Epithelial cell of prostate (primary cell): Measurements from ENCODE around the gene MPP3.
"Not testable (repeated sequence)": the region's sequence is repeated elsewhere in the genome, so short reads cannot be mapped to it uniquely, and the experiment has no call there.

Experiments used
- DNase-seq: peaks from one replicate; pipeline ENCODE4 v3.0.0-alpha.2; 2011; ENCODE audit warnings: low read depth, low spot score
- H3K27ac ChIP-seq: fragments of 450-650 bp; 2 replicates; pipeline ENCODE4 v1.5.1; 2017; ENCODE audit warnings: mild to moderate bottlenecking

Gene MPP3

GRCh38 chr17:43864161-43864984, 31.4 kb upstream of the MPP3 start:
- no peak for DNase-seq
- H3K27ac ChIP-seq, result no peak overlapping the region

GRCh38 chr17:43861960-43862359, 29.0 kb upstream of the MPP3 start:
- H3K27ac ChIP-seq, result no peak overlapping the region
- no peak for DNase-seq

- H3K27ac ChIP-seq, result no peak overlapping the region
- DNase-seq, result no peak
These were observed 28.1 kb upstream of the MPP3 start for GRCh38 chr17:43860927-43861622.

- H3K27ac ChIP-seq, result no peak overlapping the region
- DNase-seq, result no peak
These were observed 27.3 kb upstream of the MPP3 start for GRCh38 chr17:43860077-43860725.

GRCh38 chr17:43857957-43858600, 25.1 kb upstream of the MPP3 start:
- no peak for DNase-seq
- H3K27ac ChIP-seq, result no peak overlapping the region

- no peak for DNase-seq
- no peak overlapping the region for H3K27ac ChIP-seq
These were observed 24.2 kb upstream of the MPP3 start for GRCh38 chr17:43857141-43857540.

- no peak overlapping the region for H3K27ac ChIP-seq
- DNase-seq, result no peak
These were observed 23.2 kb upstream of the MPP3 start for GRCh38 chr17:43856141-43856540.

GRCh38 chr17:43855061-43855460, 22.1 kb upstream of the MPP3 start:
- H3K27ac ChIP-seq, result no peak overlapping the region
- no peak for DNase-seq

- H3K27ac ChIP-seq, result no peak overlapping the region
- no peak for DNase-seq
These were observed 21.6 kb upstream of the MPP3 start for GRCh38 chr17:43854498-43854897.

GRCh38 chr17:43853546-43853945, 20.6 kb upstream of the MPP3 start:
- no peak for DNase-seq
- H3K27ac ChIP-seq, result no peak overlapping the region

- no peak for DNase-seq
- no peak overlapping the region for H3K27ac ChIP-seq
These were observed 19.6 kb upstream of the MPP3 start for GRCh38 chr17:43852571-43852970.

GRCh38 chr17:43849116-43849515, 16.2 kb upstream of the MPP3 start:
- DNase-seq, result no peak
- no peak overlapping the region for H3K27ac ChIP-seq

- DNase-seq, result no peak
- H3K27ac ChIP-seq, result no peak overlapping the region
These were observed 15.7 kb upstream of the MPP3 start for GRCh38 chr17:43848601-43849000.

- no peak for DNase-seq
- H3K27ac ChIP-seq, result no peak within 1 kb of the TSS
These were observed 14.0 kb upstream of the MPP3 start, which contains the start of gene CD300LG for GRCh38 chr17:43846963-43847371. Gene CD300LG, plus strand, starts transcription at chr17:43847176. Its CDS starts 41 bp downstream, at chr17:43847217.

- DNase-seq, result no peak
These were observed 13.3 kb upstream of the MPP3 start for GRCh38 chr17:43846221-43846712.

GRCh38 chr17:43845766-43846165, 12.8 kb upstream of the MPP3 start:
- no peak overlapping the region for H3K27ac ChIP-seq
- DNase-seq, result no peak

More at GRCh38 chr17:43846221-43846712, 13.3 kb upstream of the MPP3 start:
- H3K27ac ChIP-seq, result no peak overlapping the region

- no peak overlapping the region for H3K27ac ChIP-seq
- DNase-seq, result no peak
These were observed 11.3 kb upstream of the MPP3 start for GRCh38 chr17:43844241-43844640.

GRCh38 chr17:43842975-43843325, 10.0 kb upstream of the MPP3 start:
- no peak overlapping the region for H3K27ac ChIP-seq
- no peak for DNase-seq

GRCh38 chr17:43842091-43842974, 9.4 kb upstream of the MPP3 start:
- not testable (repeated sequence) for H3K27ac ChIP-seq, DNase-seq
